GM21619 (cell line): Measurements from ENCODE around the gene UPK3BL2.
A peak's percentile ranks its signal among the peaks of the same experiment; 100 is the strongest.
"Not testable (repeated sequence)": the region's sequence is repeated elsewhere in the genome, so short reads cannot be mapped to it uniquely, and the experiment has no call there.

Experiments used
- ATAC-seq: cut with Tn5 transposase; IDR thresholded peaks from one replicate; pipeline ENCODE4 v1.9.1; 2021; ENCODE audit not compliant: unreplicated experiment

UPK3BL2 gene, protein sequence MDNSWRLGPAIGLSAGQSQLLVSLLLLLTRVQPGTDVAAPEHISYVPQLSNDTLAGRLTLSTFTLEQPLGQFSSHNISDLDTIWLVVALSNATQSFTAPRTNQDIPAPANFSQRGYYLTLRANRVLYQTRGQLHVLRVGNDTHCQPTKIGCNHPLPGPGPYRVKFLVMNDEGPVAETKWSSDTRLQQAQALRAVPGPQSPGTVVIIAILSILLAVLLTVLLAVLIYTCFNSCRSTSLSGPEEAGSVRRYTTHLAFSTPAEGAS

DNA sequence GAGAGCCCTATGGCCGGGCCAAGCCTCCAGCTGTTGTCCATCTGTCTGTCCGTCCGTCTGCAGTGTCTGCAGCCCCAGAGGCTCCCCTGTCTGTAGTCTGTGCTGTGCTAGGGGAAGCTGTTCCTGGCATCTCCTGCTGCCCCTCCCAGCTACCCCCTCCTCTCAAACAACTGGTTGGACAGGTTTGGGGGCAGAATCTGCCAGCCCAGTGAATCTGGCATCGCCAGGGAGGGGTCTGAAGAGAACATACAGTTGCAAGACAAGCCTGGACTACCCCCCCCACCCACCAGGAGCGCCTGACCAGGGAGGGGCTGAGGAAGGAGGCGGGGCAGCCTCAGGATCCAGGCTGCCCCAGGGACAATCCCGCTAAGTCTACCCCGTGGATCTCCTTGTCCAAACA lies at the start of gene UPK3BL2:
Gene UPK3BL2 (minus strand): TSS at position 101 of the 400 bp plus-strand sequence. CDS start 60 bp downstream, at position 41.
- not testable (repeated sequence) for ATAC-seq

GRCh38 chr7:102592477-102593019 lies 49.1 kb upstream of the UPK3BL2 start:
- ATAC-seq = peak; percentile 73

GRCh38 chr7:102589857-102590256 lies 46.4 kb upstream of the UPK3BL2 start:
- not testable (repeated sequence) for ATAC-seq

DNA sequence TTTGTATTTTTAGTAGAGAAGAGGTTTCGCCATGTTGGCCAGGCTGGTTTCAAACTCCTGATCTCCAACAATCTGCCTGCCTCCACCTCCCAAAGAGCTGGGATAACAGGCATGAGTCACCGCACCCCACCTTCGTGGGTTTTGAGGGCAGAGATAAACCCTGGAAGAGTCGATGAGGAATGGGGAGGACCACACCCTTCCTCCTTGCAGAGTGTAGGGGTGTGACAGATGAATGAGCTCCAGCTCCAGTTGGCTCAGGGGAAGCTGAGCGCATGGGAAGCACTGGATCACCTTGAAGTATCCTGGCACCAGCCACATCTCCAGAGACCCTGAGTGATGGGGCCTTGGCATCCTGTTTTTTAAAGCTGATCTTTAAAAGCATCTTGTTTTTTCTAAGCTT lies 40.0 kb upstream of the UPK3BL2 start:
- ATAC-seq = not testable (repeated sequence)

- ATAC-seq = not testable (repeated sequence)
Observed at GRCh38 chr7:102581722-102582121, 38.2 kb upstream of the UPK3BL2 start.

- ATAC-seq = not testable (repeated sequence)
Observed at GRCh38 chr7:102578486-102578885, 35.0 kb upstream of the UPK3BL2 start.

DNA sequence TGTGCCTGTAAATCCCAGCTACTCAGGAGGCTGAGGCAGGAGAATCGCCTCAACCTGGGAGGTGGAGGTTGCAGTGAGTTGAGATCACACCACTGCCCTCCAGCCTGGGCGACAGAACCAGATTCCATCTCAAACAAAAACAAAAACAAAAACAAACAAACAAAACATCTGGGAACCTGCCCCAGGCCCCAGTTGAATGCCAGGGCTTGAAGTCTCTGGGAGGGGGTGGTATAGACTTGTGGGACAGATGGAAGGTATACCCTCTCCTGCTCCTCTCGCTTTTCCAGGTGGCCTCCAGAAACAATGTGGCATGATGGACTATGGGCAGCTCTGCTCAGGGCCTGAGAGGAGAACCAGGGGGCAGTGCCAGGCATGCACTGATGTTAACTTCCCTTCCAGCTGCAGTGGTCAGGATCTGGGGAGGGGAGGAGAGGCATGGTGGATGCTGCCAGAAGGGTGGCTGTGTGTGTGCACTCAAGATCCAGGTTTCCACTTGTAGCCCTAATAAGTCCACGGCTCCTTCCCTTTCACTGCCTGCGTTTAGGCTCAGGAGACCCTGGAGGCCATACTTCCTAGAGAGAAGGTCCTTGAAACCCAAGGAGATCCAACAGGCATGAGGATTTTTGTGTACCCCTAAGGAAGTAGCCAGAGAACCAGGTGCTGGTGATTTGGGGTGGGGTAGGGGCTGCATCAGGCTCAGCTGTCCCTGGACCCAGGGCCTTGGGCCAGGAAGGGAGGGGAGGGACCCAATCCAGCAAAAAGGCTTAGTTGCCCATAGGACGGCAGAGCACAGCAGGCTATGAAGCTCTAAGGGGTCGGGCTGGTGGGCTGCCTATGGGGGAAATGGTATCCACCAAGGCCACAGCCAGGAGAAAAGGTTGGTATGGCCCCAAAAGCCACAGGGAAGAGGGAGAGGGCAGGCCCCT lies 34.1 kb upstream of the UPK3BL2 start:
- not testable (repeated sequence) for ATAC-seq

DNA sequence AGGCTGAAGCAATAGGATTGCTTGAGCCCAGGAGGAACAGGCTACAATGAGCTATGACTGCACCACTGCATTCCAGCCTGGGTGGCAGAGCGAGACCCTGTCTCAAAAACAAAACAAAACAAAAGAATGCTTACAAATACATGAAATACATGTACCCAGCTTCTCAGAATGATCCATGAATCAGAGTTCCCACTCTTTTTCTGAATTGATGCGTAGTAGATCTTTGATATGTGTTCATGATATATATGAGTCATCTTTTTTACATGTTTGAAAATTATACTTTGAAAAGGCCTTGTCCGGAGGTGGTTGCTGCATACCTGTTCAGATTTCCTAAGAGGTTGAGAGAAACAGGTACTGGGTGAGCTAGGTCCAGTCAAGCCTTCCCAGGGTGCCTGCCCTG lies 32.9 kb upstream of the UPK3BL2 start:
- not testable (repeated sequence) for ATAC-seq

- not testable (repeated sequence) for ATAC-seq
Observed at GRCh38 chr7:102574607-102575006, 31.1 kb upstream of the UPK3BL2 start.

- ATAC-seq = peak; percentile 90
Observed at GRCh38 chr7:102572261-102573239, 29.1 kb upstream of the UPK3BL2 start, which contains the start of gene POLR2J3. Gene POLR2J3 (minus strand): TSS chr7:102572583. CDS start chr7:102572521, 62 bp downstream.

- not testable (repeated sequence) for ATAC-seq
Observed at GRCh38 chr7:102568620-102569019, 25.1 kb upstream of the UPK3BL2 start.

DNA sequence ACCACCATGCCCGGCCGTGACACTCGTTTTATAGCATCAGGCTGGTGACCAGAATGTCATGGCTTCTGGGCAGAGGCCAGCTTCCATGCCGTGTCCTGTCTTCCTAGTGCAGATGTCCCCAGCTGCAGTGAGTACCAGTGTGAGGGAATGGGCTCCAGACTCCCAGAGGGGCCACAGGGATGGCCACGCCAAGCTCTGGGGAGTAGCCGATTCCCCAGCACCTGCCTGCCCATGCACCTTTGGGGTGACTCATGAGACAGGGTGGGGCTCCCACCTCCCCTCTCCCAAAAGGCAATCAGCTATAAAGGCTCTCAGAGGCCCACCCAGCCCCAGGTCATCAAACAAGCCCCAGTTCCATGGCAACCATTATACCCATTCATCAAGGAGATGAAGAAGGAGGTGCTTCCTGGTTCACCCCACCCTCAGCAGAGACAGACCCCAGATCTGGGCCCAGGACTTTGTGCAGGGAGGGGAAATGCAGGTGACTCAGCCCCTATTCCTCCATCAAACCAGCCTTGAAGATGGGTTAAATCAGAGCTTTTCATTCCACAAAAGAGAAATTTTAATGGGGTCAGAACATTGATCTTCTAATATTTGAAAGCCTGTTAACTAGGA lies 7.4 kb upstream of the UPK3BL2 start, which contains the start of gene SPDYE2:
Gene SPDYE2 (plus strand): TSS at position 419 of the 615 bp plus-strand sequence. CDS start 2,030 bp downstream, outside the sequence.
- ATAC-seq = not testable (repeated sequence)

DNA sequence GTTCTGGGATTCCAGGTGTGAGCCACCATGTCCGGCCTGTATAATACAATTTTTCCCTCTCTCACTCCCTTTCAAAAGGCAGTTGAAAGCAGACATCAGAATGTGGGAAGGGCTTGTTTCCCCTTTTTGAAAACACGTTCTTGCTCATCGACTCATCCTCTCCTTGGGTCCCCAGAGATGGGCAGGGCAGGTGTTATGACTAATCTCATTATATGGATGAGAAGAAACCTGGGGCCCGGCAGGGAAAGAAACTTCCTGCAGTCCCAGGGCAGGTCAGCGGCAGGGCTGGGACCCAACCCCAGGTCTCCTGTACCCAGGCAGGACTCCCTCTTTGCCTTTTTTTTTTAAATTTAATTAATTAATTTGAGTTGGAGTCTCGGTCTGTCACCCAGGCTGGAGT lies 2.9 kb upstream of the UPK3BL2 start:
- peak; percentile 70 for ATAC-seq

- ATAC-seq = not testable (repeated sequence)
Observed at GRCh38 chr7:102545288-102545687, 1.8 kb upstream of the UPK3BL2 start.

GRCh38 chr7:102544372-102544771 lies 876 bp upstream of the UPK3BL2 start:
- ATAC-seq = not testable (repeated sequence)

DNA sequence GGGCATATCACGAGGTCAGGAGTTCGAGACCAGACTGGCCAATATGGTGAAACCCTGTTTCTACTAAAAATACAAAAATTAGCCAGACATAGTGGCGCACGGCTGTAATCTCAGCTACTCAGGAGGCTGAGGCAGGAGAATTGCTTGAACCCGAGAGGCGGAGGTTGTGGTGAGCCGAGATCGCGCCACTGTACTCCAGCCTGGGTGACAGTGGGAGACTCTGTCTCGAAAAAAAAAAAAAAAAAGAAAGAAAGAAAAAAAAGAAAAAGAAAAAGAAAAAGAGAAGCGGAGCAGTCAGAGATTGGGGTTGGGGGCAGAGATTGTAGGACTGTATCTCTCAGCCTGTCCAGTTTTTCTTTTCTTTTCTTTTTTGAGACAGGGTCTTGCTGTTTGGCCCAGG lies 725 bp downstream of the UPK3BL2 start:
- ATAC-seq = not testable (repeated sequence)

DNA sequence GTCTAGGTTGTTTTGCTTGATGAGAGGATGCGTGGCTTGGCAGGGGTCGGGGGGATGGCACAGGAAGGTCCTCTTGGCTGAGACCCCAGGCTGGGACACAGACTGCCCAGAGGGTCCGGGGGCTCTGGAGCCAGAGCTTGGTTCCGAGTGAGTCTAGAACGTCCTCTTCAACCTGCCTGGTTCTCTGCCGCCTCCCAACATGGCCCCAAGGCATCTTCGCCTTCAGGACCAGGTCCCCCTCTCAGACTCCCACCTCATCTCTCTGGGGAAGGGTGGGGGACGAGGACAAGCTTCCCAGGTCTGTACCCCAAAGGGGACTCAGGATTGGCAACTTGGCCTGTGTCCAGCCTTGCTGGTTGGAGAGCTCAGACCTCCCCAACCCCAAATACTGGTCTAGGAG lies 1.4 kb downstream of the UPK3BL2 start:
- not testable (repeated sequence) for ATAC-seq

DNA sequence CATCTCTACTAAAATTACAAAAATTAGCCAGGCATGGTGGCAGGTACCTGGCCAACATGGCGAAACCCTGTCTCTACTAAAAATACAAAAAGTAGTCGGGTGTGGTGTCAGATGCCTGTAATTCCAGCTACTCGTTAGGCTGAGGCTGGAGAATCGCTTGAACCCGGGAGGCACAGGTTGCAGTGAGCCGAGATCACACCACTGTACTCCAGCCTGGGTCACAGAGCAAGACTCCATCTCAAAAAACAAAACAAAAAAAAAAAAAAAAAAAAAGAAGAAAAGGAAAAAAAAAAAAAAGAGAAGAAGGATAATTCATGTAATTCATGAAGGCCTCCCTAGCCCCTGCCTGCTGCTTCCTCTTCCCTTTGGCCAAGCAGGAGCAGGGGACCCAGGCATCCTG lies 2.9 kb downstream of the UPK3BL2 start:
- ATAC-seq = not testable (repeated sequence)

GRCh38 chr7:102535062-102535615 lies 8.4 kb downstream of the UPK3BL2 start:
- not testable (repeated sequence) for ATAC-seq
